Activated CD8-positive, alpha-beta T cell treated with anti-CD3 and anti-CD28 coated beads, Interleukin-2, amount 10 ng/mL, durations not matched to agents 7 days and 5 days (primary cell): ENCODE data around the gene NRARP. TPM values are rescaled to one million over a fixed set of nuclear protein-coding genes. Genes with fewer than 3 reads are reported as not detected.

Experiments used
- ATAC-seq: fragments of 150-1000 bp; cut with Tn5 transposase; one replicate; pipeline ENCODE4 v1.10.0; 2021; ENCODE audit warnings: moderate library complexity
- CTCF ChIA-PET: fragments of 350-600 bp; sonication (Branson Sonifier 250); formaldehyde crosslinking; loops from one replicate; lab custom pipeline; 2021; ENCODE audit warnings: antibody characterized with exemption; lab: Charles Lee
- POLR2A ChIA-PET: fragments of 350-600 bp; sonication (Branson Sonifier 250); formaldehyde crosslinking; loops from one replicate; lab custom pipeline; 2021; ENCODE audit warnings: antibody characterized with exemption; lab: Charles Lee
- DNase-seq: peaks from one replicate; pipeline ENCODE4 v3.0.0-alpha.2; 2020
- H3K27ac Mint-ChIP-seq: one replicate; pipeline ENCODE4 v1.8.0; 2021; ENCODE audit warnings: mild to moderate bottlenecking, mixed read lengths
- H3K27me3 Mint-ChIP-seq: one replicate; pipeline ENCODE4 v1.8.0; 2021; ENCODE audit warnings: low read depth, mixed read lengths
- H3K36me3 Mint-ChIP-seq: one replicate; pipeline ENCODE4 v1.8.0; 2021; ENCODE audit warnings: low read depth, mixed read lengths
- H3K4me1 Mint-ChIP-seq: one replicate; pipeline ENCODE4 v1.8.0; 2021; ENCODE audit warnings: low read depth, mixed read lengths
- H3K4me3 Mint-ChIP-seq: one replicate; pipeline ENCODE4 v1.8.0; 2021; ENCODE audit warnings: mild to moderate bottlenecking, mixed read lengths
- H3K9me3 Mint-ChIP-seq: one replicate; pipeline ENCODE4 v1.8.0; 2022; ENCODE audit warnings: mixed read lengths; ENCODE audit not compliant: insufficient read depth
- total RNA-seq, 2 experiments: library from RNA; stranded (reverse); gene quantifications; one replicate each; pipeline ENCODE4 v1.2.3, GENCODE V29; 2021

Gene NRARP
- total RNA-seq, 2 experiments from 2014 or later = 1.4 to 1.5 TPM

DNA sequence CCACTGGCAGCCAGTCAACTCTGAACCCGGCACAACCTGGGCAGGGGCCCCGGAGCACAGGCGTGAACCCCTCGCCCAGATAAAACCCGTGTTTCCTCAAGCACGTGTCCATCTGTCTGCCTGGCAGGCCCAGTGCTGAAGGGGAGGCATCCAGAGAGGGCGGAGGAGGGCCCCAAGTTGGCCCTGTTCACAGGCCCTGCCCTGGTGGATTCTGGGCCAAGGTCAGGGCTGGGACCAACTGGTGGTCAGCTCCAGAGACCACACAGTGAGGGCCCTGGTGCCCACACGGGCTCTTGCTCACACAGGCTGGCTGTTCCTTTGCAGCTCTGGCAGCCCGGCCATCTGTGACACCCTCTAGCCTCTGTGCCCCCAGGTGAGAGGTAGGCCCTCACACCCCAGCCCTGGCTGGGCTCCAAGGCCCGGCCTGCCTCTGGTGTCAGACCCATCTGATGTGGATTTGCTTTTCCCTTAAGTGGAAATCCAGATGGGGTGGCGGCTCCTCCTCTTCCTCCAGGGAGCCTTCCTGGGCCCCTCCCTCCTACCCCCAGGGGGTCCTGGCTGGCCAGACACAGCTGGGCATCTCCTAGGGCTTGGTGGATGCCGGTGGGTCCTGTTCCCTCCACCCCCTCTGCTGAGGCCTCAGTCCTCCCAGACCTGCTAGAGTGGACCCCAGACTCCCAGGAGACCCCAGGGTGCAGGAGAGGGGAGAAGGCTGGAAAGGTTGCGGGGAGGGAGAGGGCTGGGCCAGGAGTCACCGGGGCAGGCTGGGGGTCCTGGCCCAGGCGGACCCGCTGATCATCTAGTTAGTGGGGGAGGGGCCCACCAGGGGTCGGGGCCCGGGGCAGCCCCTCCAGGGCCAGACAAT, 51.5 kb downstream of the NRARP start:
- Mint-ChIP-seq H3K36me3 (peaks cover 3% of the 10 kb centered on the region), H3K4me1 (peaks cover 6% of the 10 kb centered on the region), H3K9me3 (no peaks in the 10 kb centered on the region), H3K27me3 (no peaks in the 10 kb centered on the region), H3K4me3 (no peak overlapping the region), H3K27ac (no peak overlapping the region)
- ChIA-PET CTCF (no interaction called here), POLR2A (interaction anchor here (1.1 kb wide), 1 partner anchor 10 kb away, joined by 4 read pairs; the partner anchor contains the start of gene TUBB4B)
- ATAC-seq (no peak), DNase-seq (no peak)

Other genes starting within 250 kb of the NRARP start
- under 1 TPM in 1 of 2 experiments, not detected in 1; 0.34 TPM for gene ENTPD2, start 248.2 kb downstream of the NRARP start, total RNA-seq
- 10 to 100 TPM; 56.8 to 57.0 TPM for gene SAPCD2, start 231.7 kb downstream of the NRARP start, total RNA-seq
- 10 to 100 TPM; 63.1 to 66.8 TPM for gene UAP1L1, start 224.8 kb downstream of the NRARP start, total RNA-seq
- gene MAN1B1, start 215.3 kb downstream of the NRARP start, total RNA-seq = 10 to 100 TPM; 42.2 to 49.2 TPM
- gene DPP7, start 187.5 kb downstream of the NRARP start, total RNA-seq = 100 to 1,000 TPM; 248 TPM
- not detected for gene GRIN1, start 163.1 kb downstream of the NRARP start, total RNA-seq
- gene LRRC26, start 132.2 kb downstream of the NRARP start, total RNA-seq = not detected
- under 1 TPM; 0.29 to 0.32 TPM for gene TMEM210, start 130.2 kb downstream of the NRARP start, total RNA-seq
- gene ANAPC2, start 113.7 kb downstream of the NRARP start, total RNA-seq = 10 to 100 TPM; 60.2 to 64.1 TPM
- 10 to 100 TPM; 88.2 to 90.0 TPM for gene SSNA1, start 113.6 kb downstream of the NRARP start, total RNA-seq
- gene TPRN, start 101.5 kb downstream of the NRARP start, total RNA-seq = 10 to 100 TPM; 10.9 to 12.0 TPM
- gene TMEM203, start 96.6 kb downstream of the NRARP start, total RNA-seq = 10 to 100 TPM; 34.6 to 36.6 TPM
- 10 to 100 TPM; 44.7 to 45.5 TPM for gene NDOR1, start 96.6 kb downstream of the NRARP start, total RNA-seq
- 1 to 10 TPM; 3.6 to 4.5 TPM for gene RNF208, start 80.0 kb downstream of the NRARP start, total RNA-seq
- gene CYSRT1, start 77.1 kb downstream of the NRARP start, total RNA-seq = under 1 TPM; 0.42 to 0.50 TPM
- not detected for gene RNF224, start 74.8 kb downstream of the NRARP start, total RNA-seq
- gene SLC34A3, start 71.4 kb downstream of the NRARP start, total RNA-seq = not detected
- 100 to 1,000 TPM; 417 to 432 TPM for gene TUBB4B, start 61.0 kb downstream of the NRARP start, total RNA-seq
- gene STPG3, start 51.0 kb downstream of the NRARP start, total RNA-seq = not detected
- gene NELFB, start 46.9 kb downstream of the NRARP start, total RNA-seq = 10 to 100 TPM; 68.6 to 68.8 TPM
- gene TOR4A, start 24.5 kb downstream of the NRARP start, total RNA-seq = 1 to 10 TPM; 6.6 to 7.0 TPM
- gene EXD3, start 120.9 kb upstream of the NRARP start, total RNA-seq = 10 to 100 TPM in 1 of 2 experiments, 1 to 10 TPM in 1; 10.0 to 10.9 TPM
- gene NOXA1, start 121.1 kb upstream of the NRARP start, total RNA-seq = under 1 TPM; 0.52 to 0.58 TPM
- gene ENTPD8, start 139.1 kb upstream of the NRARP start, total RNA-seq = not detected
- gene NSMF, start 157.1 kb upstream of the NRARP start, total RNA-seq = 10 to 100 TPM; 55.0 to 59.0 TPM
- gene PNPLA7, start 248.1 kb upstream of the NRARP start, total RNA-seq = 1 to 10 TPM; 3.4 to 3.7 TPM
- 10 to 100 TPM; 51.4 to 55.5 TPM for gene MRPL41, start 249.6 kb upstream of the NRARP start, total RNA-seq